GM23338 (cell line): ENCODE measurements around the gene HCLS1. TPM values are rescaled to one million over a fixed set of nuclear protein-coding genes. Genes with fewer than 3 reads are reported as not detected.
A peak's percentile ranks its signal among the peaks of the same experiment; 100 is the strongest.

Experiments used
- ATAC-seq: fragments of 200-7000 bp; cut with Tn5 transposase; 3 replicates; pipeline ENCODE4 v1.9.1; 2020
- DNase-seq: peaks from one replicate; pipeline ENCODE4 v3.0.0-alpha.2; 2015; ENCODE audit warnings: low spot score
- H2AFZ ChIP-seq: fragments of 200-600 bp; sonication (generic); 2 replicates; pipeline ENCODE4 v1.8.0; 2016; ENCODE audit warnings: antibody characterized with exemption, mild to moderate bottlenecking, moderate library complexity
- H3F3A ChIP-seq: fragments of 200-600 bp; sonication (generic); replicated peaks from 2 replicates; pipeline ENCODE4 v1.8.0; 2017; ENCODE audit warnings: antibody characterized with exemption, mixed run types, low read depth
- H3K27ac ChIP-seq: fragments of 200-600 bp; sonication (generic); 2 replicates; pipeline ENCODE4 v1.6.1; 2016; ENCODE audit warnings: low read depth
- H3K27me3 ChIP-seq: fragments of 200-600 bp; sonication (generic); 2 replicates; pipeline ENCODE4 v1.8.0; 2016; ENCODE audit warnings: mild to moderate bottlenecking, mixed run types, moderate library complexity; ENCODE audit not compliant: insufficient read depth
- H3K36me3 ChIP-seq: fragments of 200-600 bp; sonication (generic); 2 replicates; pipeline ENCODE4 v1.8.0; 2016; ENCODE audit warnings: mild to moderate bottlenecking; ENCODE audit not compliant: insufficient read depth
- H3K4me1 ChIP-seq: fragments of 200-600 bp; sonication (generic); 2 replicates; pipeline ENCODE4 v1.8.0; 2016; ENCODE audit warnings: mild to moderate bottlenecking, moderate library complexity; ENCODE audit not compliant: insufficient read depth
- H3K4me2 ChIP-seq: fragments of 200-600 bp; sonication (generic); 2 replicates; pipeline ENCODE4 v1.7.1; 2017; ENCODE audit warnings: mixed run types
- H3K4me3 ChIP-seq: fragments of 200-600 bp; sonication (generic); 2 replicates; pipeline ENCODE4 v1.6.1; 2016; ENCODE audit warnings: mixed run types
- H3K79me2 ChIP-seq: fragments of 200-600 bp; sonication (generic); replicated peaks from 2 replicates; pipeline ENCODE4 v1.8.0; 2017; ENCODE audit warnings: mild to moderate bottlenecking; ENCODE audit not compliant: insufficient read depth
- H3K9me2 ChIP-seq: fragments of 200-600 bp; sonication (generic); 2 replicates; pipeline ENCODE4 v1.8.0; 2017; ENCODE audit not compliant: insufficient read depth
- H4K20me1 ChIP-seq: fragments of 200-600 bp; sonication (generic); replicated peaks from 2 replicates; pipeline ENCODE4 v1.8.0; 2017; ENCODE audit warnings: mild to moderate bottlenecking; ENCODE audit not compliant: insufficient read depth
- H3K27ac Mint-ChIP-seq: 2 replicates; pipeline ENCODE4 v1.8.0; 2020; ENCODE audit warnings: inconsistent platforms, mild to moderate bottlenecking, moderate library complexity, mixed read lengths
- H3K27me3 Mint-ChIP-seq: 3 replicates; pipeline ENCODE4 v1.8.0; 2022; ENCODE audit warnings: low read depth, mild to moderate bottlenecking, moderate library complexity, mixed read lengths, inconsistent platforms; ENCODE audit not compliant: insufficient read depth, poor library complexity
- H3K36me3 Mint-ChIP-seq: 3 replicates; pipeline ENCODE4 v1.8.0; 2021; ENCODE audit warnings: low read depth, mild to moderate bottlenecking, inconsistent platforms, moderate library complexity, mixed read lengths
- H3K4me1 Mint-ChIP-seq: 3 replicates; pipeline ENCODE4 v1.8.0; 2020; ENCODE audit warnings: mild to moderate bottlenecking, inconsistent platforms, mixed read lengths
- H3K4me3 Mint-ChIP-seq: 3 replicates; pipeline ENCODE4 v1.8.0; 2021; ENCODE audit warnings: moderate library complexity, mild to moderate bottlenecking, inconsistent platforms, mixed read lengths
- H3K9me3 Mint-ChIP-seq: 3 replicates; pipeline ENCODE4 v1.8.0; 2020; ENCODE audit warnings: moderate library complexity, mild to moderate bottlenecking, inconsistent platforms, mixed read lengths
- CREB1 ChIP-seq: fragments of 250-450 bp; sonication (Bioruptor Pico); IDR thresholded peaks from 2 replicates; pipeline ENCODE4 v1.5.0; 2020; ENCODE audit warnings: low read depth, mild to moderate bottlenecking, moderate library complexity
- EZH2 ChIP-seq: fragments of 200-600 bp; sonication (generic); IDR thresholded peaks from one replicate; pipeline ENCODE4 v1.8.0; 2017; ENCODE audit warnings: antibody characterized with exemption, mild to moderate bottlenecking, low read depth; ENCODE audit not compliant: unreplicated experiment
- EZH2phosphoT487 ChIP-seq: fragments of 200-600 bp; sonication (generic); IDR thresholded peaks from one replicate; pipeline ENCODE4 v1.8.1; 2018; ENCODE audit warnings: antibody characterized with exemption; ENCODE audit not compliant: unreplicated experiment
- JUNB ChIP-seq: IDR thresholded peaks from one replicate; pipeline ENCODE4 v1.6.1; 2016; ENCODE audit warnings: antibody characterized with exemption; ENCODE audit not compliant: unreplicated experiment
- NANOG ChIP-seq: IDR thresholded peaks from 2 replicates; pipeline ENCODE4 v1.6.1; 2016; ENCODE audit warnings: antibody characterized with exemption, borderline replicate concordance
- POLR2AphosphoS5 ChIP-seq: IDR thresholded peaks from 2 replicates; pipeline ENCODE4 v1.6.1; 2016; ENCODE audit warnings: antibody characterized with exemption, low read depth
- STAT1 ChIP-seq: IDR thresholded peaks from one replicate; pipeline ENCODE4 v1.6.1; 2016; ENCODE audit warnings: antibody characterized with exemption; ENCODE audit not compliant: unreplicated experiment
- ZNF114 ChIP-seq: fragments of 250-450 bp; sonication (Bioruptor Pico); IDR thresholded peaks from 2 replicates; pipeline ENCODE4 v1.5.0; 2020; ENCODE audit warnings: mild to moderate bottlenecking, moderate library complexity
- ZNF331 ChIP-seq: fragments of 250-450 bp; sonication (Bioruptor Pico); IDR thresholded peaks from 2 replicates; pipeline ENCODE4 v1.5.0; 2020; ENCODE audit warnings: low read depth, mild to moderate bottlenecking, moderate library complexity
- polyA plus RNA-seq: library from polyadenylated mRNA; unstranded; fragments of >200 nt; fragmentation: Nextera tagmentation; extraction: Ambion mirVana; gene quantifications from 2 replicates; pipeline ENCODE4 v1.2.1, GENCODE V29; 2016
- total RNA-seq: library from RNA; depleted of rRNA; stranded (reverse); fragments of >200 nt; shearing (Covaris generic); gene quantifications from 2 replicates; pipeline ENCODE4 v1.2.3, GENCODE V29; 2014
- TF ChIP-seq, protein P1 (sequence below), 2 experiments: fragments of 200-600 bp in 1 of 2; sonication (generic) in 1 of 2; conservative IDR thresholded peaks; 2 replicates each; pipeline versions ENCODE4 v1.5.1 to v1.6.1; 2016 to 2017; ENCODE audit warnings: antibody characterized with exemption in 2 of 2, low read depth in 2 of 2, mild to moderate bottlenecking in 2 of 2, moderate library complexity in 1 of 2
- TF ChIP-seq, protein P2 (sequence below): IDR thresholded peaks from 2 replicates; pipeline ENCODE4 v1.6.1; 2016; ENCODE audit warnings: antibody characterized with exemption
- TF ChIP-seq, protein P3 (sequence below): fragments of 250-450 bp; sonication (Bioruptor Pico); IDR thresholded peaks from 2 replicates; pipeline ENCODE4 v1.5.0; 2020; ENCODE audit warnings: mild to moderate bottlenecking, moderate library complexity
- TF ChIP-seq, protein P4 (sequence below): IDR thresholded peaks from one replicate; pipeline ENCODE4 v1.6.1; 2018; ENCODE audit warnings: antibody characterized with exemption; ENCODE audit not compliant: unreplicated experiment

The HCLS1 gene
- total and polyA plus RNA-seq, 2 experiments from 2014 or later, result 0.66 to 1.1 TPM

DNA sequence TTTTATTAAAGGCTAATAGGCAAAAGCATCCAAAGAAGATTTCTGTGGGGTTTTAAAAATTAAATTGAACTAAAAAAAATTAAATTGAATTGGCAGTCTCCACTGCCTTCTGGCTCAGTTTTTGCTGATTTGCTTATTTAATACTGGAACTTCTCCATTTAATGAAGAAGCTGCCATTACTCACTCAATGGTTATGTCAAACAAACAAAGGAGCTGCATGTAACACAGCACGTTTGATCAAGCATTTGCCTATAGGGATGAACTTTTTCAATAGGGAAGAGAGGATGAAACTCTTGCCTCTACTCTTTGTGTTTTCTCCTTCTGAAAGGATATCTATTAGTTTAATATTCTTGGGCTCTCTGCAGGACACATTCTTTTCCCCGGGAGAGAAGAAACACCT lies 4.8 kb upstream of the HCLS1 start:
- H3F3A ChIP-seq, result no peaks in the 10 kb centered on the region
- Mint-ChIP-seq H3K4me1 (peaks cover 17% of the 10 kb centered on the region), H3K27me3 (peaks cover 5% of the 10 kb centered on the region), H3K4me3 (no peak overlapping the region), H3K9me3 (no peaks in the 10 kb centered on the region), H3K36me3 (peaks cover 39% of the 10 kb centered on the region), H3K27ac (peak overlapping the region; percentile 8; the same call in 1 of the 2 replicates)
- TF ChIP-seq, protein P1, sequence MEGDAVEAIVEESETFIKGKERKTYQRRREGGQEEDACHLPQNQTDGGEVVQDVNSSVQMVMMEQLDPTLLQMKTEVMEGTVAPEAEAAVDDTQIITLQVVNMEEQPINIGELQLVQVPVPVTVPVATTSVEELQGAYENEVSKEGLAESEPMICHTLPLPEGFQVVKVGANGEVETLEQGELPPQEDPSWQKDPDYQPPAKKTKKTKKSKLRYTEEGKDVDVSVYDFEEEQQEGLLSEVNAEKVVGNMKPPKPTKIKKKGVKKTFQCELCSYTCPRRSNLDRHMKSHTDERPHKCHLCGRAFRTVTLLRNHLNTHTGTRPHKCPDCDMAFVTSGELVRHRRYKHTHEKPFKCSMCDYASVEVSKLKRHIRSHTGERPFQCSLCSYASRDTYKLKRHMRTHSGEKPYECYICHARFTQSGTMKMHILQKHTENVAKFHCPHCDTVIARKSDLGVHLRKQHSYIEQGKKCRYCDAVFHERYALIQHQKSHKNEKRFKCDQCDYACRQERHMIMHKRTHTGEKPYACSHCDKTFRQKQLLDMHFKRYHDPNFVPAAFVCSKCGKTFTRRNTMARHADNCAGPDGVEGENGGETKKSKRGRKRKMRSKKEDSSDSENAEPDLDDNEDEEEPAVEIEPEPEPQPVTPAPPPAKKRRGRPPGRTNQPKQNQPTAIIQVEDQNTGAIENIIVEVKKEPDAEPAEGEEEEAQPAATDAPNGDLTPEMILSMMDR (conservative IDR thresholded peaks at IDR 0.05; ENCODE audit: low read depth in 2 of 2), result no peak
- no peak for TF ChIP-seq JUNB
- TF ChIP-seq, protein P2, sequence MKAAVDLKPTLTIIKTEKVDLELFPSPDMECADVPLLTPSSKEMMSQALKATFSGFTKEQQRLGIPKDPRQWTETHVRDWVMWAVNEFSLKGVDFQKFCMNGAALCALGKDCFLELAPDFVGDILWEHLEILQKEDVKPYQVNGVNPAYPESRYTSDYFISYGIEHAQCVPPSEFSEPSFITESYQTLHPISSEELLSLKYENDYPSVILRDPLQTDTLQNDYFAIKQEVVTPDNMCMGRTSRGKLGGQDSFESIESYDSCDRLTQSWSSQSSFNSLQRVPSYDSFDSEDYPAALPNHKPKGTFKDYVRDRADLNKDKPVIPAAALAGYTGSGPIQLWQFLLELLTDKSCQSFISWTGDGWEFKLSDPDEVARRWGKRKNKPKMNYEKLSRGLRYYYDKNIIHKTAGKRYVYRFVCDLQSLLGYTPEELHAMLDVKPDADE, result no peak
- no peak for TF ChIP-seq NANOG
- TF ChIP-seq ZNF331, result no peak
- TF ChIP-seq EZH2phosphoT487, result no peak
- TF ChIP-seq EZH2, result no peak
- TF ChIP-seq, protein P3, sequence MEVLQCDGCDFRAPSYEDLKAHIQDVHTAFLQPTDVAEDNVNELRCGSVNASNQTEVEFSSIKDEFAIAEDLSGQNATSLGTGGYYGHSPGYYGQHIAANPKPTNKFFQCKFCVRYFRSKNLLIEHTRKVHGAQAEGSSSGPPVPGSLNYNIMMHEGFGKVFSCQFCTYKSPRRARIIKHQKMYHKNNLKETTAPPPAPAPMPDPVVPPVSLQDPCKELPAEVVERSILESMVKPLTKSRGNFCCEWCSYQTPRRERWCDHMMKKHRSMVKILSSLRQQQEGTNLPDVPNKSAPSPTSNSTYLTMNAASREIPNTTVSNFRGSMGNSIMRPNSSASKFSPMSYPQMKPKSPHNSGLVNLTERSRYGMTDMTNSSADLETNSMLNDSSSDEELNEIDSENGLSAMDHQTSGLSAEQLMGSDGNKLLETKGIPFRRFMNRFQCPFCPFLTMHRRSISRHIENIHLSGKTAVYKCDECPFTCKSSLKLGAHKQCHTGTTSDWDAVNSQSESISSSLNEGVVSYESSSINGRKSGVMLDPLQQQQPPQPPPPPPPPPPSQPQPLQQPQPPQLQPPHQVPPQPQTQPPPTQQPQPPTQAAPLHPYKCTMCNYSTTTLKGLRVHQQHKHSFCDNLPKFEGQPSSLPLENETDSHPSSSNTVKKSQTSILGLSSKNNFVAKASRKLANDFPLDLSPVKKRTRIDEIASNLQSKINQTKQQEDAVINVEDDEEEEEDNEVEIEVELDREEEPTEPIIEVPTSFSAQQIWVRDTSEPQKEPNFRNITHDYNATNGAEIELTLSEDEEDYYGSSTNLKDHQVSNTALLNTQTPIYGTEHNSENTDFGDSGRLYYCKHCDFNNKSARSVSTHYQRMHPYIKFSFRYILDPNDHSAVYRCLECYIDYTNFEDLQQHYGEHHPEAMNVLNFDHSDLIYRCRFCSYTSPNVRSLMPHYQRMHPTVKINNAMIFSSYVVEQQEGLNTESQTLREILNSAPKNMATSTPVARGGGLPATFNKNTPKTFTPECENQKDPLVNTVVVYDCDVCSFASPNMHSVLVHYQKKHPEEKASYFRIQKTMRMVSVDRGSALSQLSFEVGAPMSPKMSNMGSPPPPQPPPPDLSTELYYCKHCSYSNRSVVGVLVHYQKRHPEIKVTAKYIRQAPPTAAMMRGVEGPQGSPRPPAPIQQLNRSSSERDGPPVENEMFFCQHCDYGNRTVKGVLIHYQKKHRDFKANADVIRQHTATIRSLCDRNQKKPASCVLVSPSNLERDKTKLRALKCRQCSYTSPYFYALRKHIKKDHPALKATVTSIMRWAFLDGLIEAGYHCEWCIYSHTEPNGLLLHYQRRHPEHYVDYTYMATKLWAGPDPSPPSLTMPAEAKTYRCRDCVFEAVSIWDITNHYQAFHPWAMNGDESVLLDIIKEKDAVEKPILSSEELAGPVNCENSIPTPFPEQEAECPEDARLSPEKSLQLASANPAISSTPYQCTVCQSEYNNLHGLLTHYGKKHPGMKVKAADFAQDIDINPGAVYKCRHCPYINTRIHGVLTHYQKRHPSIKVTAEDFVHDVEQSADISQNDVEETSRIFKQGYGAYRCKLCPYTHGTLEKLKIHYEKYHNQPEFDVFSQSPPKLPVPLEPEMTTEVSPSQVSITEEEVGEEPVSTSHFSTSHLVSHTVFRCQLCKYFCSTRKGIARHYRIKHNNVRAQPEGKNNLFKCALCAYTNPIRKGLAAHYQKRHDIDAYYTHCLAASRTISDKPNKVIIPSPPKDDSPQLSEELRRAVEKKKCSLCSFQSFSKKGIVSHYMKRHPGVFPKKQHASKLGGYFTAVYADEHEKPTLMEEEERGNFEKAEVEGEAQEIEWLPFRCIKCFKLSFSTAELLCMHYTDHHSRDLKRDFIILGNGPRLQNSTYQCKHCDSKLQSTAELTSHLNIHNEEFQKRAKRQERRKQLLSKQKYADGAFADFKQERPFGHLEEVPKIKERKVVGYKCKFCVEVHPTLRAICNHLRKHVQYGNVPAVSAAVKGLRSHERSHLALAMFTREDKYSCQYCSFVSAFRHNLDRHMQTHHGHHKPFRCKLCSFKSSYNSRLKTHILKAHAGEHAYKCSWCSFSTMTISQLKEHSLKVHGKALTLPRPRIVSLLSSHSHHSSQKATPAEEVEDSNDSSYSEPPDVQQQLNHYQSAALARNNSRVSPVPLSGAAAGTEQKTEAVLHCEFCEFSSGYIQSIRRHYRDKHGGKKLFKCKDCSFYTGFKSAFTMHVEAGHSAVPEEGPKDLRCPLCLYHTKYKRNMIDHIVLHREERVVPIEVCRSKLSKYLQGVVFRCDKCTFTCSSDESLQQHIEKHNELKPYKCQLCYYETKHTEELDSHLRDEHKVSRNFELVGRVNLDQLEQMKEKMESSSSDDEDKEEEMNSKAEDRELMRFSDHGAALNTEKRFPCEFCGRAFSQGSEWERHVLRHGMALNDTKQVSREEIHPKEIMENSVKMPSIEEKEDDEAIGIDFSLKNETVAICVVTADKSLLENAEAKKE (CRISPR knock-in tag), result no peak
- no peak for TF ChIP-seq STAT1
- no peak for TF ChIP-seq POLR2AphosphoS5
- TF ChIP-seq ZNF114 (CRISPR knock-in tag), result no peak
- TF ChIP-seq, protein P4, sequence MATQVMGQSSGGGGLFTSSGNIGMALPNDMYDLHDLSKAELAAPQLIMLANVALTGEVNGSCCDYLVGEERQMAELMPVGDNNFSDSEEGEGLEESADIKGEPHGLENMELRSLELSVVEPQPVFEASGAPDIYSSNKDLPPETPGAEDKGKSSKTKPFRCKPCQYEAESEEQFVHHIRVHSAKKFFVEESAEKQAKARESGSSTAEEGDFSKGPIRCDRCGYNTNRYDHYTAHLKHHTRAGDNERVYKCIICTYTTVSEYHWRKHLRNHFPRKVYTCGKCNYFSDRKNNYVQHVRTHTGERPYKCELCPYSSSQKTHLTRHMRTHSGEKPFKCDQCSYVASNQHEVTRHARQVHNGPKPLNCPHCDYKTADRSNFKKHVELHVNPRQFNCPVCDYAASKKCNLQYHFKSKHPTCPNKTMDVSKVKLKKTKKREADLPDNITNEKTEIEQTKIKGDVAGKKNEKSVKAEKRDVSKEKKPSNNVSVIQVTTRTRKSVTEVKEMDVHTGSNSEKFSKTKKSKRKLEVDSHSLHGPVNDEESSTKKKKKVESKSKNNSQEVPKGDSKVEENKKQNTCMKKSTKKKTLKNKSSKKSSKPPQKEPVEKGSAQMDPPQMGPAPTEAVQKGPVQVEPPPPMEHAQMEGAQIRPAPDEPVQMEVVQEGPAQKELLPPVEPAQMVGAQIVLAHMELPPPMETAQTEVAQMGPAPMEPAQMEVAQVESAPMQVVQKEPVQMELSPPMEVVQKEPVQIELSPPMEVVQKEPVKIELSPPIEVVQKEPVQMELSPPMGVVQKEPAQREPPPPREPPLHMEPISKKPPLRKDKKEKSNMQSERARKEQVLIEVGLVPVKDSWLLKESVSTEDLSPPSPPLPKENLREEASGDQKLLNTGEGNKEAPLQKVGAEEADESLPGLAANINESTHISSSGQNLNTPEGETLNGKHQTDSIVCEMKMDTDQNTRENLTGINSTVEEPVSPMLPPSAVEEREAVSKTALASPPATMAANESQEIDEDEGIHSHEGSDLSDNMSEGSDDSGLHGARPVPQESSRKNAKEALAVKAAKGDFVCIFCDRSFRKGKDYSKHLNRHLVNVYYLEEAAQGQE, result no peak
- no peak for TF ChIP-seq CREB1
- DNase-seq, result no peak
- no peak overlapping the region for H3K4me3 ChIP-seq
- H3K27ac ChIP-seq, result no peak overlapping the region
- H3K4me1 ChIP-seq, result peaks cover 10% of the 10 kb centered on the region; the same call in 1 of the 2 replicates
- H2AFZ ChIP-seq, result no peak overlapping the region
- ATAC-seq, result no peak
- no peaks in the 10 kb centered on the region for H3K79me2 ChIP-seq
- H4K20me1 ChIP-seq, result 0 out of 2 replicates have a peak, but pooled peaks cover 3% of the 10 kb centered on the region
- H3K36me3 ChIP-seq, result peaks cover 18% of the 10 kb centered on the region
- no peaks in the 10 kb centered on the region for H3K9me2 ChIP-seq
- no peaks in the 10 kb centered on the region for H3K27me3 ChIP-seq
- H3K4me2 ChIP-seq, result no peak overlapping the region
